Calu3 (cell line): Measurements from ENCODE around the gene BSX. TPM values are rescaled to one million over a fixed set of nuclear protein-coding genes. Genes with fewer than 3 reads are reported as not detected.

Experiments used
- BruUV-seq: library from RNA; stranded (reverse); fragments of 400-500 nt; replicated peaks from 2 replicates; lab custom pipeline; 2021; lab: Mats Ljungman, UMichigan
- CTCF ChIA-PET: fragments of 300-600 bp; sonication (Branson Sonifier 250); formaldehyde crosslinking; loops from one replicate; lab custom pipeline; 2022; ENCODE audit warnings: antibody characterized with exemption; lab: Charles Lee
- DNase-seq: peaks from one replicate; pipeline ENCODE4 v3.0.0; 2022
- H3K27ac Mint-ChIP-seq: one replicate; pipeline ENCODE4 v1.8.0; 2022; ENCODE audit warnings: mixed read lengths; ENCODE audit not compliant: unreplicated experiment
- H3K27me3 Mint-ChIP-seq: one replicate; pipeline ENCODE4 v1.8.0; 2022; ENCODE audit warnings: mixed read lengths; ENCODE audit not compliant: unreplicated experiment
- H3K36me3 Mint-ChIP-seq: one replicate; pipeline ENCODE4 v1.8.0; 2022; ENCODE audit warnings: mild to moderate bottlenecking, moderate library complexity, mixed read lengths; ENCODE audit not compliant: insufficient read depth, unreplicated experiment
- H3K4me1 Mint-ChIP-seq: one replicate; pipeline ENCODE4 v1.8.0; 2022; ENCODE audit warnings: mild to moderate bottlenecking, low read depth, mixed read lengths; ENCODE audit not compliant: unreplicated experiment
- H3K4me3 Mint-ChIP-seq: one replicate; pipeline ENCODE4 v1.8.0; 2022; ENCODE audit warnings: mild to moderate bottlenecking, low read depth, moderate library complexity, mixed read lengths; ENCODE audit not compliant: unreplicated experiment
- H3K9me3 Mint-ChIP-seq: one replicate; pipeline ENCODE4 v1.8.0; 2022; ENCODE audit warnings: low read depth, mixed read lengths; ENCODE audit not compliant: unreplicated experiment
- CTCF ChIP-seq: fragments of 200-600 bp; IDR thresholded peaks from one replicate; pipeline ENCODE4 v1.8.0; 2022; ENCODE audit warnings: antibody characterized with exemption; ENCODE audit not compliant: unreplicated experiment
- intact Hi-C: fragments of 100-400 bp; cut with micrococcal nuclease; formaldehyde crosslinking; loops from one replicate; pipeline ENCODE4 v1.10.0; 2022; ENCODE audit not compliant: unreplicated experiment
- total RNA-seq: library from RNA; stranded (reverse); gene quantifications from 2 replicates; pipeline ENCODE4 v1.2.3, GENCODE V29; 2022

BSX gene
- total RNA-seq, 1 experiment from 2014 or later = not detected

- TF ChIP-seq CTCF = no peak
- BruUV-seq = no TSS peak
- intact Hi-C loops = no loop called here
- Mint-ChIP-seq H3K9me3 (no peaks in the 10 kb centered on the region), H3K4me3 (no peak overlapping the region), H3K36me3 (no peaks in the 10 kb centered on the region), H3K4me1 (no peaks in the 10 kb centered on the region), H3K27me3 (no peaks in the 10 kb centered on the region), H3K27ac (no peak overlapping the region)
- CTCF ChIA-PET = no interaction called here
- no peak for DNase-seq
Observed at GRCh38 chr11:123011510-123011909, 29.9 kb upstream of the BSX start.

DNA sequence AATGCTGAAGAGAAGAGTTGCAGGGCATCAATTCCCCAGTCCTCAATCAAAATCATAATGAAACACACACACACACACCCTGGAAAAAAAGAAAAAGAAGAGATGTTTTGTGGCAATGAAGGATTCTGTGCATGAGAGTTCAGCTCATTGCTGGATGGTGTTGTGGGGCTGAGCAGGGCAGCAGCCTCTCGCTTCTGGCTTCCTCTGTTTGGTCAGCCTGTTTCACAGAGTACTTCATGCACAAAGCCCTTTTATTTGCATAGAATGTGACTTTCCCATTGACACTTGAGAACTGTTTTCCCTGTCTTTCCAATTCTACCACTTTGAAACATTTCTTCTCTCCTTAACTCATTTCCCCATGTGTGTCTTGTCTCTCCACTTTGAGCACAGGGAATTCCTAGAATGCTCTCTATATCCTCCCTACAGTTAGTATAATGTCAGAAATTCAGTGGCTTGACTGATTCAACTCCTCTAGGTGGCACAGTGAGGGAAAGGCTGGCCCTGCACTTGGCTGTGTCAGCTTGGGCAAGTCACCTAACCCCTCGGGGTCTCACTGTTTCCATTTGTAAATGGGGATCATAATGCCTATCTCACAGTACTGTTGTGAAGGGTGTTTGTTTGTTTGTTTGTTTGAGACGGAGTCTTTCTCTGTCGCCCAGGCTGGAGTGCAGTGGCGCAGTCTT is 25.4 kb upstream of the BSX start:
- no peak overlapping the region for H3K27ac Mint-ChIP-seq
- BruUV-seq = no TSS peak
- H3K9me3 Mint-ChIP-seq = no peaks in the 10 kb centered on the region
- no peaks in the 10 kb centered on the region for H3K4me1 Mint-ChIP-seq
- H3K36me3 Mint-ChIP-seq = no peaks in the 10 kb centered on the region
- intact Hi-C loops = no loop called here
- H3K4me3 Mint-ChIP-seq = no peak overlapping the region
- TF ChIP-seq CTCF = no peak
- no peak for DNase-seq
- CTCF ChIA-PET = no interaction called here
- H3K27me3 Mint-ChIP-seq = peaks cover 8% of the 10 kb centered on the region

DNA sequence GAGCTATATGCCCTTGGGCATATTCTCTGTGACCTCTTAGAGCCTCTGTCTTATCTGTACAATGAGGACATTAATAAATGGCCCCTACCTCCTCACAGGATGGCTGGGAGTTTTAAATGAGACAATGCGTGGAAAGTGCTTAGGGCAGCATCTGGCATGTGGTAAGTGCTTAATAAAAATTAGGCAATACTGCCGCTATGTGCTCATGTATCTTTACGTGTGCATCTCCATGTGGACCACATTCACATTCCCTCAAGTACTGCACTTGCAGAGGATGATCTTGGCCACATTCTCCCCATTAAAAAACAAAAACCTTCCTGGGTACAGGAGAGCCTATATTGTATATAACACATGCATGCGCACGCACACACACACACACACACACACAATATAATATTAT is 19.1 kb upstream of the BSX start:
- no TSS peak for BruUV-seq
- Mint-ChIP-seq H3K4me3 (no peak overlapping the region), H3K36me3 (no peaks in the 10 kb centered on the region), H3K9me3 (no peaks in the 10 kb centered on the region), H3K4me1 (no peaks in the 10 kb centered on the region), H3K27ac (no peak overlapping the region), H3K27me3 (peaks cover 30% of the 10 kb centered on the region)
- intact Hi-C loops = no loop called here
- no peak for DNase-seq
- CTCF ChIA-PET = interaction anchor here (0.7 kb wide), 1 partner anchor 171 kb away, joined by 4 read pairs; no protein-coding TSS in a partner anchor
- TF ChIP-seq CTCF = no peak

GRCh38 chr11:122998727-122999366 is 17.2 kb upstream of the BSX start:
- BruUV-seq = no TSS peak
- Mint-ChIP-seq H3K36me3 (no peaks in the 10 kb centered on the region), H3K9me3 (no peaks in the 10 kb centered on the region), H3K4me3 (no peak overlapping the region), H3K4me1 (no peaks in the 10 kb centered on the region), H3K27ac (no peak overlapping the region), H3K27me3 (peaks cover 48% of the 10 kb centered on the region)
- intact Hi-C loops = no loop called here
- DNase-seq = no peak
- no peak for TF ChIP-seq CTCF
- CTCF ChIA-PET = no interaction called here
